ENCODE results near the gene CACNG7. TPM values are rescaled to one million over a fixed set of nuclear protein-coding genes. Genes with fewer than 3 reads are reported as not detected.

CACNG7 gene
- total RNA-seq, 1 experiment from 2014 or later: not detected

GRCh38 chr19:53907193-53907581 is 1.9 kb upstream of the CACNG7 start:
- Histone ChIP-seq H3K4me3 (replicated peaks in 1 of 2; ENCODE audit: low read depth in 1 of 2, low read length in 2 of 2) (no peak overlapping the region), H3K4me1 (ENCODE audit: control insufficient read depth in 1 of 2, insufficient read depth in 2 of 2, low read length in 2 of 2) (peaks cover 0 to 12% of the 10 kb centered on the region in 2 experiments; a peak in 2 of 4 replicates), H3K79me2 (ENCODE audit: insufficient read depth, low read length) (no peaks in the 10 kb centered on the region), H3K27me3 (ENCODE audit: insufficient read depth, low read length) (peaks cover 14% of the 10 kb centered on the region; the same call in 1 of the 2 replicates), H3K9me2 (ENCODE audit: insufficient read depth) (no peaks in the 10 kb centered on the region), H3K4me2 (ENCODE audit: low read length) (peak overlapping the region; percentile 36), H3K9me3 (ENCODE audit: control insufficient read depth in 1 of 2, insufficient read depth in 1 of 2, low read depth in 1 of 2, low read length in 2 of 2) (no peaks in the 10 kb centered on the region), H3K27ac (ENCODE audit: low read depth, low read length) (no peak overlapping the region), H3K9ac (ENCODE audit: low read length) (no peak overlapping the region), H4K20me1 (ENCODE audit: insufficient read depth) (no peaks in the 10 kb centered on the region), H2AFZ (ENCODE audit: low read depth, low read length, poor library complexity, severe bottlenecking) (peak overlapping the region; percentile 74), H3K36me3 (ENCODE audit: control insufficient read depth in 1 of 2, insufficient read depth in 2 of 2, low read length in 2 of 2) (no peaks in the 10 kb centered on the region)
- TF ChIP-seq ZFX (IDR thresholded peaks at IDR 0.05): no peak
- no peak for TF ChIP-seq ATF3 (IDR thresholded peaks at IDR 0.05)
- TF ChIP-seq POLR2AphosphoS5 (IDR thresholded peaks at IDR 0.05; ENCODE audit: low read depth, low read length): no peak
- TF ChIP-seq JUND (IDR thresholded peaks at IDR 0.05): no peak
- no peak for TF ChIP-seq CTCF (IDR thresholded peaks at IDR 0.05 in 2 of 3, conservative IDR thresholded peaks at IDR 0.05 in 1 of 3; ENCODE audit: borderline replicate concordance in 1 of 3, insufficient read depth in 1 of 3, low read depth in 2 of 3, low read length in 2 of 3)
- TF ChIP-seq SIN3A (IDR thresholded peaks at IDR 0.05; ENCODE audit: low read depth): no peak
- TF ChIP-seq YY1 (IDR thresholded peaks at IDR 0.05; ENCODE audit: extremely low read depth, insufficient replicate concordance, low read depth, low read length): no peak
- no peak for TF ChIP-seq ZBTB33 (IDR thresholded peaks at IDR 0.05; ENCODE audit: extremely low read depth, insufficient replicate concordance, low read length)
- no peak for TF ChIP-seq SRF (IDR thresholded peaks at IDR 0.05; ENCODE audit: low read depth)
- TF ChIP-seq CEBPB (IDR thresholded peaks at IDR 0.05; ENCODE audit: low read depth): no peak
- no peak for TF ChIP-seq CBX3 (IDR thresholded peaks at IDR 0.05; ENCODE audit: low read depth)
- TF ChIP-seq ELF1 (IDR thresholded peaks at IDR 0.05; ENCODE audit: borderline replicate concordance, low read depth): no peak
- TF ChIP-seq EZH2 (IDR thresholded peaks at IDR 0.05): no peak
- TF ChIP-seq EGR1 (IDR thresholded peaks at IDR 0.05; ENCODE audit: low read depth): no peak
- no peak for TF ChIP-seq EZH2phosphoT487 (IDR thresholded peaks at IDR 0.05; ENCODE audit: borderline replicate concordance)
- TF ChIP-seq FOSL1 (IDR thresholded peaks at IDR 0.05; ENCODE audit: low read depth): no peak
- TF ChIP-seq MAX (IDR thresholded peaks at IDR 0.05): no peak
- no peak for TF ChIP-seq ZNF274 (IDR thresholded peaks at IDR 0.05; ENCODE audit: low read depth, low read length)
- no peak for TF ChIP-seq RAD21 (IDR thresholded peaks at IDR 0.05; ENCODE audit: low read depth)
- no peak for TF ChIP-seq TCF7L2 (IDR thresholded peaks at IDR 0.05; ENCODE audit: borderline replicate concordance, extremely low read depth, insufficient read depth, insufficient read length)
- ChIA-PET RAD21 (ENCODE audit: low non-redundant PET in 1 of 2, low total read pairs in 2 of 2, uncharacterized antibody in 2 of 2, unreplicated experiment in 2 of 2) (no interaction called here), POLR2A (no interaction called here), CTCF (no interaction called here)
- no TSS peak for BruUV-seq (replicated peaks)
- ATAC-seq (peak; percentile 39; the same call in 1 of the 2 replicates), DNase-seq (ENCODE audit: low read depth, low spot score) (no peak)
- intact Hi-C loops (cut with micrococcal nuclease): loop anchor here (5.0 kb wide), 1 partner anchor 115 kb away; no protein-coding TSS in a partner anchor

All from HCT116 (cell line).